Measurements from ENCODE around the gene IFT43.

The IFT43 gene

GRCh38 chr14:76115010-76115422, 129.5 kb downstream of the IFT43 start:
- FAIRE-seq = no peak

DNA sequence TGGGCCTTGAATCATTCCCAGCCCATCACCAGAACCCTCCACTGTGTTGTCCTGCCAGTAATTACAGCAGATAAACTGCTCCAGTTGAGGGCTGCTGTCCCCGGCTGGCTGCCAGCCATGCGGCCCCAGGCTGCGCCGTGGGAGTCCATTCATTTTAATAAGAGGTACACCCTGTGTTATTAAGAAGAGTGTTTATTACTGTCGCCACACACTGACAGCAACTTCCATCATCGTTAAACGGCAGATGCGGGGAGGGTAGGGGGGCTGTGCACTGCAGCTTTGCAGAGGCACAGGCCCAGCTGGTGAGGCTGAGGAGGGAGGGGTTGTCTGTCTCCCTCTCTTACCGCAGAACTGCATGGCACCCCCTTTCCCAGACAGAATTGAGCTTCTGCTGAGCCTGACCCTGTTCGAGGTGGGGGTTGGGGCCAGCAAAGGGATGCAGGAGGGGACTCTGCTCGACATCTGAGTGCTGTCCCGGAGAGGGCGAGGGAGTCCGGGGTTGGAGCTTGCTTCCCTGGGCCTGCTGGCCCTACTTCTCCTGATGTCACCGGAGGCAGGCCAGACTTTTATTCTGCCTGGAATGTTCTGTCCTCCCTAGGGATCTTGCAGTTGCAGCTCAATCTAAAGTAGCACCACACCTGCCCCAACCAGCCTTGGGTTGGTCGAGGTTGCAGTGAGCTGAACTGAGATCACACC, 132.4 kb downstream of the IFT43 start:
- FAIRE-seq = no peak

GRCh38 chr14:76118594-76118993, 133.0 kb downstream of the IFT43 start:
- no peak for FAIRE-seq

- FAIRE-seq = no peak
Observed at GRCh38 chr14:76121089-76121748, 135.7 kb downstream of the IFT43 start.

DNA sequence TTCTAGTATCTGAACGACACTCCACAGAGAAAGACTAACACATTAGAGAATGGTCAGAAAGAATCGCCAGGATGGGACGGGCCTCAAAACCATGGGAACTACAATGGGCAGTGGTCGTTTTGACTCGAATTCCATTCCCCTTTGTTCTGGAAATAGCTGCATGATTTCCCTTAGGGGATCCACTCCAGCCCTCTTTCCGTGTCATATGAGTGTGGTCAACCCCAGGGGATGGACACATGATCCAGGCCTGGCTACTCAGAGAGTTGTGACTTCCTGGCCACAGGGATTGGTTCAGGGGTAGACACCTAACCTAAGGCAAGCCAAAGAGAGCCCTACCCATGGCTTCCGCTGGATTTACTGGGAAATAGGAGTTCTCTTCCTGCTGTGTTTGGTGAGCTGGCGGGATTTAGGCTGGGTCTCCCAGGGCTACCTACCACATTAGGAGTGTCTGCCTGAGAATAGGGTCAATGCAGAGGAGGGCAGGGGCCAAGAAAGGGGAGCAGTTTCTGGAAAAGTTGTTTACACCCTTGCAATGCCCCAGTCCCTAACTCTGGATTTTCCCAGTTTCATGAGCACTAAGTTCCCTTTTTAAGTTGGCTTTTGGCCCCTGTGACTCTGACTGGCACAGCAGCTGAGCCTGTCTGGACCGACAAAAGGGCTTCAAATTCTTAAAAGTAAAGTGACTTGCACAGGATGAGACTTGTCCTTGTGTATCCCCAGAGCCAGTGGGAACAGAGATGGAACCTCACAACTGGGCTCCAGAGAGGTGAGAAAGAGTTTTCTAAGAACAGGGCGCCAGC, 138.1 kb downstream of the IFT43 start:
- FAIRE-seq = no peak

DNA sequence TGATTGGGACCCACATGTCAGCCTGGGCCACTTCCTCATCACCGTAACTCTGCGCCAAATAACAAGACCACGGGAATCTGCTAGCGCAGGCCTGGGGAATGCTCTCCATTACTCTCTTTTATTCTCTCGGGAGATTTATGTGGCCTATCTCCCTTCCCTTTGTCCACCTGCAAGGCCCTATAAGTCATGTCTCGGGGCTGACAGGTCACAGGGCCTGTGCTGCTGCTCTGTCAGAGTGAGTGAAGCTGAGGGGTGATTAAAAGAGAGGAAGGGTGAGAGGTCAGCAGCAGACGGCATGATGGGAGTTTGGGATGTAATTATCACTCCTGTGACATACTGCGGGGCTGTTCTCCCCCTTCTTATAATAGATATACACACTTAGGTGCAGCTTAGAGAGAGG, 139.9 kb downstream of the IFT43 start:
- FAIRE-seq = no peak

DNA sequence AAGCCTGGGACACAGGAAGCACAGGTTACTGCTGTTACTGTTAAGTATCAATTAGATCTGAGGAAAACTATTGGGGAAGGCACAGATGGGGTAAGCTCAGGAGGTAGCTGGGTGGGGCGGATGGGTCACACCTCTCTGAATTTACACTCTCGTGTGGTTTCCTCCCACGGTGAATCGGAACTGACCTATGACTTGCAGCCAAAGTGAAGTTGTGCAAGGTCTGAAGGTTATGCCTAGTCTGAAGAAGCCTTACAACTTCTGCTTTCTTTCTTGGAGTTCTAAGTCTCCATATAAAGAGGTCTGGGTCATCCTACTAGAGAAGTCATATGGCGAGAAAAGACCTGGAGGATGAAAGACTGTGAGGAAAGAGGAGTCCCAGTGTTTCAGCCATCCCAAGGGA, 140.5 kb downstream of the IFT43 start:
- FAIRE-seq = no peak

GRCh38 chr14:76129851-76130576, 144.5 kb downstream of the IFT43 start:
- FAIRE-seq = no peak

DNA sequence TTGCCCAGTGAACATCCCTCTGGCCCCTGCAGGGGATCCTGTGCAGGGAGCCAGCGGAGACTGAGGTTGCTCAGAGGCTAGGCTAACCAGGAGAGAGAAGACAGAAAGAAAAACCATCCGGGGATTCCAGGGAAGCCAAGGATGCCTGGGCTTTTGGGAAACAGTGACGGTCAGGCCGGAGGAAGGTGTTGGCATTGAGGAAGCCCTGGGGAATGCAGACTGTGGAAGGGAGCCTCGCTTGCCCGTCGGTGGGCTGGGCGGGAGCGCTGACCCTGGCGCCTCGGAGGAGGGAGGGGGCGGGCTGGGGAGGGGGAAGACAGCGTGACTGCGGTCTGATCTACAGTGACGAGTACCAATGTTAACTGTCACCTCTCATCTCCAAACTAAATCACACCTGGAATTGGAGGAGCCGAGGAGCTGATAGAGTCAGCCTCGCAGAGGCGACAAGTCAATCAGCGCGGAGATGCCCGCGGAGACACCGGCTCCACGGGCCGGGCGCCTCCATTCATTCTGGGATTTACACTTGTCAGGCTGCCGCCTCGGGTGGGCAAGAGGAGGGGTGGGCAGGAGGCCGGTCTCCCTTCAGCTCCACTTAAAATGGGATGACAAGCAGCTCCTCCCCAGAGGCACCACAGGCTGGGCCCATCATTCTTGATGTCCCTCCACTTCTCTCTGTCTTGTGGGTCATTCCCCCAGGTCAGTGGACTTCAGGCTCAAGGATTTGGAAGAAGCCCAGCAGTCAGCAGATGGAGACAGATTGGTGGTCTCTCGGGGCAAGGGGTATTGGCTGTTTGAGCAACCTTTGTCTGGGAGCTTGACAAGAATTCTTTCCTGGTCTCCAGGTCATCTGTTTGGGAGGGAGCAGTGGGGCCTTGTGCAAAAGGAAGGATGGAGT, 145.8 kb downstream of the IFT43 start:
- no peak for FAIRE-seq

DNA sequence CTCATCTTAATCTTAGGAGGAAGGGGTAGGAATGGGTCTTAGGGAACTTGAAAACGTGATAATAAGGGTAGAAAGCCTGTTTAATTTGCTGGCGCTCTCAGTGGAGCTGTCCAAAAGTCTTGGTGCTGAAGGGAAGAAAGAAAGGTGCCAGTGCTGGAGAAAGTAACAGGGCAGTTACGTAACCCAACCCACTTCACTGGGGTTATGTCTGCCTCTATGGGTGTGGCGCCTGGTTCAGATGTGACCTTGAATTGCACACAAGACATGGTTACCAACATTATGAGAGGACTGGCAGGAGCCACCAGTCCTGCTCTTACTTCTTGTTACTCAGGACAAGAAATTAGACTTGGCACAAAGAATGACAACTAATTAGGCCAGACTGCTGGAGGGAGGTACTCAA, 147.5 kb downstream of the IFT43 start:
- FAIRE-seq = no peak
